ENCODE measurements around the gene AUTS2.
"Not testable (repeated sequence)": the region's sequence is repeated elsewhere in the genome, so short reads cannot be mapped to it uniquely, and the experiment has no call there.

AUTS2 gene

GRCh38 chr7:70582927-70583895, 984.9 kb downstream of the AUTS2 start:
- DNase-seq (ENCODE audit: low spot score): no peak

GRCh38 chr7:70583965-70584883, 985.9 kb downstream of the AUTS2 start:
- DNase-seq (ENCODE audit: low spot score): no peak

- DNase-seq (ENCODE audit: low spot score): peak; percentile 8
These were observed 986.8 kb downstream of the AUTS2 start for GRCh38 chr7:70585071-70585470.

DNA sequence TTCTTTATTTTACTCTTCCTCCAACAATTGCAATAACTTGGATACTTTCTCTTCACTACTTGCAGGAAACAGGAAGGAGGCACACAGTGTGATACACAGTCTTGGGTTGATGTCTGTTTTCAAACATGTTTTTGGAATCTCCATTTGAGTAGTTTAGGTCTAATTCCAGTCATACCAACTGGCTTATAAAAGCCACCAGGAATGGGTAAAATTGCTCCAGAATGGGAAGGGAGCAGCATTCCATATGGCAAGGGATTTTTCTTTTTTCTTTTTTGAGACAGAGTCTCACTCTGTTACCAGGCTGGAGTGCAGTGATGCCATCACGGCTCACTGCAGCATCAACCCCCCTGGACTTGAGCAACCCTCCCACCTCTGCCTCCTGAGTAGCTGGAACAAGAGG, 988.5 kb downstream of the AUTS2 start:
- no peak for DNase-seq (ENCODE audit: low spot score)

- DNase-seq (ENCODE audit: low spot score): no peak
These were observed 989.5 kb downstream of the AUTS2 start for GRCh38 chr7:70587739-70588138.

GRCh38 chr7:70588191-70588921, 990.1 kb downstream of the AUTS2 start:
- no peak for DNase-seq (ENCODE audit: low spot score)

DNA sequence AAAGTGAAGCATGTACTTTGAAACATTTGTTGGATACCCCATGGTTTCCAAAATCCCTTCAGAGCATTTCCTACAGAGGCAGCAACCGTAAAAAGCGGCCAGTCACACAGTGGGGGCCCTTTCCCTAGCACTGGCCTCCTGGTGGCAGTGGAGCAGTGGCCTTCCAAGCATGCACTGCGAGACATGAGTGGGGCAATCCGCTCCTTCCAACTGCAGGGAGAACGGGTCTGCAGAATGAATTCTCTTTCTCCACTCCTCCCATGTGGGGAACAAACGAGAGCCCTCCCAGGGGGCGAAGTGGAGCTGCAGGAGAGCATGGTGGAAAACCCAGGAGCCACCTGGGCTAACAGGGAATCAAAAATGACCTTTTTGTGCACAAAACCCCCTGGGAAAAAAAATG, 990.7 kb downstream of the AUTS2 start:
- DNase-seq (ENCODE audit: low spot score): no peak

GRCh38 chr7:70589590-70589989, 991.3 kb downstream of the AUTS2 start:
- DNase-seq (ENCODE audit: low spot score): no peak

DNA sequence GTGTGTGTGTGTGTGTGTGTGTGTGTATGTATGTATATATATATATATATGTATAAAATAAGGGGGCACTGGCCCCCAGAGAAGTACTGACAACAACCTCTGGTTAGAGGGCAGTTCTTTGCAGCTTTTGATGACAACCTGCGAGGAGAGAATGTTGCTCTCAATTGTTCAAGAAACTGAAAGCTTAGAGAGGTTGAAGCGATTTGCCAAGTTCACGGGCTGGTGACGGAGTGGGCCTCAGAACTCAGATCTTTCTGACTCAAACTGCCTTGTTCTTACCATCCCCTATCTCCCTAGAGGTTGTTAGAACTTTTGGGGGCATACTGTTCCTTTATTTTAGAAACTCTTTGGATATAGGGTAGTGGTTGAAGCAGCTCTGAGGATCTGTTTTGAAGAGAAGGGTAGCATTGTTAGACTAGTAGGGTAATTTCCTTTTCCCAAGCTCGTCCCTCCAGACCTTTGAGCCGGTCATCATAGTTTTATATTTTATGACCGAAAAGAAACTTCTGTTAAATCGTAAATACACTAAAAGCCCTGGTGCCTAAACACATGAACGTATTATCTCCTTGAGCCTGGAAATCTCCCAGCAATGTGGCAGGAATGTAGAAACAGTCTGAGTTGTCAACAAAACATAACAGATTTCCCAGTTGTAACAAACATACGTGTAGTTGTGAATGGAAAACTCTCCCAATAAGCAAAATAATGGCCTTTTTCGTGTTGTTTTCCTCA, 992.0 kb downstream of the AUTS2 start:
- no peak for DNase-seq (ENCODE audit: low spot score)

GRCh38 chr7:70591643-70592042, 993.4 kb downstream of the AUTS2 start:
- DNase-seq (ENCODE audit: low spot score): no peak

DNA sequence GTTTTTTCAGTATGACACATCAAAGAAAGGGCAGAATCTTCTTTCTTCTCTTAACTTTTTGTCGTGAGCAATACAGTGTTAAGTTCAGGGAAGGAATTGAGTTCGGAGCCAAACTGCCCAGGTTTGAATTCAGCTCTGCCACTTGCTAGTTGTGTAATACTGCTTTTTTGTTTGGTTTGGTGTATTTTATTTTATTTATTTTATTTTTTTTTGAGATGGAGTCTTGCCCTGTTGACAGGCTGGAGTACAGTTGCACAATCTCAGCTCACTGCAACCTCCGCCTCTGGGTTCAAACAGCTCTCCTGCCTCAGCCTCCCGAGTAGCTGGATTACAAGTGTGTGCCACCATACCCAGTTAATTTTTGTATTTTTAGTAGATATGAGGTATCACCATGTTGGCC, 993.9 kb downstream of the AUTS2 start:
- DNase-seq (ENCODE audit: low spot score): no peak

GRCh38 chr7:70594170-70594569, 995.9 kb downstream of the AUTS2 start:
- no peak for DNase-seq (ENCODE audit: low spot score)

DNA sequence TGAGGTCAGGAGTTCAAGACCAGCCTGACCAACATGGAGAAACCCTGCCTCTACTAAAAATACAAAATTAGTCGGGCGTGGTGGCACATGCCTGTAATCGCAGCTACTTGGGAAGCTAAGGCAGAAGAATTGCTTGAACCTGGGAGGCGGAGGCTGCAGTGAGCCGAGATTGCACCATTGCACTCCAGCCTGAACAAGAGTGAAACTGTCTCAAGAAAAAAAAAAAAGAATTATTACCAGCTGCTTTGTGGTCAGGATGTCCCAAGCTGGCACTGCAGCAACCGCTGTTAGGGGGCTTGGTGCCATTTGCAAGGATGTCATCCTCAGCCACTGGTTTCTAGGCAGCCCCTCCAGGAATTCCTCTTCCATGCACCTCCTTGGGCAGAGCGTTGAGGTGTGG, 996.6 kb downstream of the AUTS2 start:
- DNase-seq (ENCODE audit: low spot score): not testable (repeated sequence)

GRCh38 chr7:70595370-70595754, 997.1 kb downstream of the AUTS2 start:
- DNase-seq (ENCODE audit: low spot score): no peak

DNA sequence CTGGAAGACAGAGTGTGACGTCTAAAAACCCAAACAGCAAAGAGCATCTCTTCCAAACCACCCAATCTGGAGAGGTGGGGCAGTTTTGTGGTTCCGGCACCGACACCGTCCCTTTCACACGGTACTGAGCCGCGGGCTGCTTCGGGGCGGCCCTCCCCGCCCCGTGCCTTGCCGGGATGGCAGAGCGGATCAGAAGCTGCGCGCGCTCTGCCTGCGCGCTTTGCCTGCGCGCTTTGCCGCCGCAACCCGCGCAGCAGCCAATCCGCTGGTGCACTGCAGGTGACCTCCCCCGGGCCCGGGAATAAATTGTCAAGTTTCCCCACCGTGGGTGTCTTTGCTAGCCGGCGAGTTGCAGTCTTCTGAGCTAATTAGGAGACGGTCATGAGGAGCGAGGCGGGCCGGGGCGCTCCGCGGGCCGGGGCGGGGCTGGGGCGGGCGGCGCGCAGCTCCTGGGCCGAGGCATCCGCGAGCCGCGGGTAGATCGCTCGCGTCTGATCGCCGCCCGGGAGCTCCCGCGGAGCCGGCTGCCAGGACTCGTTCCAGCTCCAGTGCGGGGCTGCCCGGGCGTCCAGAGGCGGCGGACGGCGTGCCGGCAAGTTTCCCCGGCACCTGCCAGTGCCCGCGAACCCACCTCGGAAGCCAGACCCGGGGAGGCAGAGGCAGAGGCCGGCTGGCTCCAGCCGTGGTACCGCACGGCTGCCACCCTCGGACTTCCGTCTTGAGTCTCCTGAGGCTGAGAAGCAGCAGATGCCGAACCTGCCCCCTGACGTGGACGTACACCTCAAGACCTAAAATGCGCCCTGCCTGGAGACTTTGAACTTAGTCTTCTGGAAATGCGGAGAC, 997.7 kb downstream of the AUTS2 start:
- no peak for DNase-seq (ENCODE audit: low spot score)

- no peak for DNase-seq (ENCODE audit: low spot score)
These were observed 998.3 kb downstream of the AUTS2 start for GRCh38 chr7:70596598-70596913.

DNA sequence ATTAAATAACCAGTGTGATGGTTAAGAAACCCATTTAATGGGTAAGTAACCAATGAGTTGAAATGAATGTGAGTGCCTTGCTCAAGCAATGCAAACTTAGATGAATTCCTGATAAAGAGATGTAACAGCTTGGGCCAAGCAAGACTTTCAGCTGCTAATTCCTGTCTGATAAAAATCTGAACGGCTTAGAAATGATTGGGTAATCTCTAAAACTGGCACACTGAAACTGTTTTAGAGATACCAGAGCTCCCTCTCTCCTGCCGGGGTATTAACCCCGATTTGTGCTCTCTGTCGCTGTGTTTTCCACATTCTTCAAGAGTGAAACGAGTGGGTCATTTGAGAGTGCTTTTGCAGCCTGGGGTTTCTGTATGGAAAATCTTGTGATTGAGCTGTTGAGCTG, 998.8 kb downstream of the AUTS2 start:
- no peak for DNase-seq (ENCODE audit: low spot score)

DNA sequence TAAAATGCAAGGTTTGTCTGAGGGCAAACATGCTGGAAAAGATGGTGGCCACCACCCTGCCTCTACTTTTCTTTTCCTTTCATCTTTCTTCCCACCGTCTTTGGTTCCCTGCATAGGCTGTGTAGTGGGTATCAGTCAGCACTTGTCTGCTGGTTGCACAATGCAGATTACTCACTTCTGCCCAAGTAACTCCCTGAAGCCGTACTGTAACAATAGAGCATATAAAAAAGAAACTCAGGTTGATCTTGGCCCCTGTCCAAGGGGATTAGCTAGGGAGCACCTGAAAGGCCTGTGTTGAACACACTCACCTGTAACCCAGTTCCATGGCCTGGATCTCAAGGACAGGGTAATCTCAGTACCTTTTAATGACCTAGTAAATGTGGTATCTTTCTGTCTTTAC, 1000.7 kb downstream of the AUTS2 start:
- no peak for DNase-seq (ENCODE audit: low spot score)

DNA sequence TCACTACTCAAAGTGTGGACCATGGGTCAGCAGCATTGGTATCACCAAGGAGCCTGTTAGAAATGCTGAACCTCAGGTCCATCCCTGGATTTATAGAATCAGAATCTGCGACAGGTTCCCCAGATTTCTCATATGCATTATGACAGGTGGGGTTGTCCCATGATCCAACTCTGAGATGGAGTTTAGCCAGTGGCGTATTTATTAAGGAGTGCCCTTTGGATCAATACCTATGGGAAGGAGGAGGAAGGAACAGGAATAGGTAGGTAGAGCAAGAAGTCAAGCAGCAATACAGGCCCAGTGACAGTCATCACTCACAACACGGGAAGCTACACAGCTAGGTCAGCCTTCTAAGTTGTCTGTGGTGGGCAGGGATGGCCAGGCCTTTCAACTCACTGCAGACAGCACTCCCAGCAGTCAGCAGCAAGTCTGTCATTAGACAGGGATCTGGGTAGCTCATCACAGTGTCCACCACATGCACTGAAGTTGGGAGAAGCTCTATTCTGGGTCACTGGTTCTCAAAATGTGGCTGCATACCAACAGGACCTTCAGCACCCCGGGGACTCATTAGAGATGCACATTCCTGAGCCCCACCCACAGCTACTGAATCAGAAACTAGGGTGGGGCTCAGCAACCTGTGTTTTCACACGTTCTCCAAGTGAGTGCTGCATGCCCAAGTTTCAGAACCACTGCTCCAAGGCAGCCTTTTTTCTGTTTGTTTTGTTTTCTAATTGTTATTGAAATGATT, 1001.3 kb downstream of the AUTS2 start:
- DNase-seq (ENCODE audit: low spot score): no peak

- no peak for DNase-seq (ENCODE audit: low spot score)
These were observed 1002.7 kb downstream of the AUTS2 start for GRCh38 chr7:70600993-70601392.
